ENCODE results near the gene FOXP4. TPM values are rescaled to one million over a fixed set of nuclear protein-coding genes. Genes with fewer than 3 reads are reported as not detected.

The FOXP4 gene
- total and polyA plus RNA-seq, 2 donors (not counting 1 experiment from before 2014, with no cell fraction given): 0.81 to 1.8 TPM

DNA sequence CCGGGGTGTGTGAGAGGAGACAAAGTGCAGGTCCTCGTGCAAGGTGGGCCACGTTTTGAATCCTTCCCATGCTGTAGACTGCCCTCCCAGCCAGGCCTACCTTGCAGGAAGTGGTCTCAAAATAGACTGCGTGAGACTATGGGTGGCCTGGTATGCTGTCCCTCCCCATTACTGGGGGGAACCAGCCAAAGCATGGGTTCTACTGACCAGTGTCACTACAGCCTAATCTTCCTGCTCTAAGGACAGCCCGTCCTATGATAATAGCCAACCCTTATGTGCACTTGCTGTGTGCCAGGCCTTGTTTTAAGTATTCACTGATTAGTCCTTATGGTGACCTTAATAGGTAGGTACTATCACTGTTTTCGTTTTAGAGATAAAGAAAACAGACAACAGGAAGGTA, 38.0 kb downstream of the FOXP4 start:
- Histone ChIP-seq H3K4me1 (ENCODE audit: control insufficient read depth, extremely low read depth, insufficient read depth, low read length) (peaks cover 16% of the 10 kb centered on the region), H3K36me3 (ENCODE audit: control insufficient read depth, insufficient read depth, low read length) (no peaks in the 10 kb centered on the region), H3K27ac (ENCODE audit: insufficient read depth, low read length) (no peak overlapping the region), H3K27me3 (ENCODE audit: control insufficient read depth, insufficient read depth, low read length) (no peaks in the 10 kb centered on the region), H4K20me1 (ENCODE audit: control insufficient read depth, extremely low read depth, insufficient read depth, low read length) (no peaks in the 10 kb centered on the region), H3K4me2 (ENCODE audit: extremely low read depth, insufficient read depth, low read length) (no peak overlapping the region), H3K4me3 (replicated peaks in 1 of 4; ENCODE audit: control extremely low read depth in 1 of 4, insufficient read depth in 1 of 4, low read depth in 3 of 4, low read length in 4 of 4) (no peak overlapping the region), H3K9me3 (ENCODE audit: control insufficient read depth, insufficient read depth, low read depth, low read length) (no peaks in the 10 kb centered on the region), H2AFZ (ENCODE audit: low read length) (no peak overlapping the region), H3K79me2 (ENCODE audit: control insufficient read depth, insufficient read depth, low read length) (no peaks in the 10 kb centered on the region), H3K9ac (ENCODE audit: insufficient read depth, low read length) (no peak overlapping the region)
- DNase-seq (ENCODE audit: low read depth in 2 of 2): no peak
- TF ChIP-seq, protein P1, sequence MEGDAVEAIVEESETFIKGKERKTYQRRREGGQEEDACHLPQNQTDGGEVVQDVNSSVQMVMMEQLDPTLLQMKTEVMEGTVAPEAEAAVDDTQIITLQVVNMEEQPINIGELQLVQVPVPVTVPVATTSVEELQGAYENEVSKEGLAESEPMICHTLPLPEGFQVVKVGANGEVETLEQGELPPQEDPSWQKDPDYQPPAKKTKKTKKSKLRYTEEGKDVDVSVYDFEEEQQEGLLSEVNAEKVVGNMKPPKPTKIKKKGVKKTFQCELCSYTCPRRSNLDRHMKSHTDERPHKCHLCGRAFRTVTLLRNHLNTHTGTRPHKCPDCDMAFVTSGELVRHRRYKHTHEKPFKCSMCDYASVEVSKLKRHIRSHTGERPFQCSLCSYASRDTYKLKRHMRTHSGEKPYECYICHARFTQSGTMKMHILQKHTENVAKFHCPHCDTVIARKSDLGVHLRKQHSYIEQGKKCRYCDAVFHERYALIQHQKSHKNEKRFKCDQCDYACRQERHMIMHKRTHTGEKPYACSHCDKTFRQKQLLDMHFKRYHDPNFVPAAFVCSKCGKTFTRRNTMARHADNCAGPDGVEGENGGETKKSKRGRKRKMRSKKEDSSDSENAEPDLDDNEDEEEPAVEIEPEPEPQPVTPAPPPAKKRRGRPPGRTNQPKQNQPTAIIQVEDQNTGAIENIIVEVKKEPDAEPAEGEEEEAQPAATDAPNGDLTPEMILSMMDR (conservative IDR thresholded peaks at IDR 0.05 in 1 of 2, IDR thresholded peaks at IDR 0.05 in 1 of 2; ENCODE audit: low read depth in 1 of 2, low read length in 2 of 2): no peak
- no peak for TF ChIP-seq EZH2 (IDR thresholded peaks at IDR 0.05; ENCODE audit: low read length, missing control alignments)

DNA sequence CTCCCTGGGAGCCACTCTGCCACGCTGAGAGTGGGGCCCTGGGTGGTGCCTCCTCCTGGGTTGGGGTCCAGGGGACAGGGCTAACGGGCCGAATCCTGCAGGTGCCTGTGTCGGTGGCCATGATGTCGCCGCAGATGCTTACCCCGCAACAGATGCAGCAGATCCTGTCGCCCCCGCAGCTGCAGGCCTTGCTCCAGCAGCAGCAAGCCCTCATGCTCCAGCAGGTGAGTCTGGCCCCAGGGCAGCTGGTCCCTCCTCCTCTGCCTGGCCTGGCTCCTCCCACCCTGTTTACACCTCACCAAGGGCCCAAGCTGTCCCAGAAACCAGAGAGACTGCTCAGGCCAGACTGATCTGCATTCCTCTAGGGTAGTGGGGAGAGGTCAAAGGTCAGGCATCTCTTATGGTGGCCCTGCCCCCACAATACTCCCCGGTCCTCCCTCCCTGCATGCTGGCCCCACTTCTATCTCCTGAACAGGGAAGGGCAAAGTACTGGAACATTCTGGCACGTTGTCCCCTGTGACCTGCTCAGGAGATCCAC, 38.6 kb downstream of the FOXP4 start:
- no peaks in the 10 kb centered on the region for H3K36me3 ChIP-seq (ENCODE audit: control insufficient read depth, insufficient read depth, low read length)
- no peaks in the 10 kb centered on the region for H3K27me3 ChIP-seq (ENCODE audit: control insufficient read depth, insufficient read depth, low read length)
- TF ChIP-seq, protein P1 (conservative IDR thresholded peaks at IDR 0.05 in 1 of 2, IDR thresholded peaks at IDR 0.05 in 1 of 2; ENCODE audit: low read depth in 1 of 2, low read length in 2 of 2): no peak
- no peak for TF ChIP-seq EZH2 (IDR thresholded peaks at IDR 0.05; ENCODE audit: low read length, missing control alignments)

DNA sequence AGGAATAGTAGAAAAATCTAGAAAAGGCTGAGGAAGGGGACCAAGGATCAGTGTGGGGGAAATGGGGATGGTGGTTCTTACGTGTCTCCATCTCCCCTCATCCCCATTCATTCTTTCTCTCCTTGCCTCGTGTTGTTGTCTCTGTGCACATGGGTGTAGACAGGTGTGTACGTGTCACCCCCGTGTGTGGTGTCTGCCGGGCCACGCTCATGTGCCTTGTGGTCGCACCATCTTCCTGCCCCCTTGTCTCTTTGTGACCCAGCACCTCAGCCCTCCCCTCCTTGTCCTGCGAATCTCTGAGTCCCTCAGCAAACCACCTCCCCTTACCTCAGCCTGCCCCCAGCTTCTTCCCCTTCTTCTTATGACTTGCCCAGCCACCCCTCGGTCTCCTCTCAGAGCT, 39.4 kb downstream of the FOXP4 start:
- no peaks in the 10 kb centered on the region for H3K27me3 ChIP-seq (ENCODE audit: control insufficient read depth, insufficient read depth, low read length)
- TF ChIP-seq EZH2 (IDR thresholded peaks at IDR 0.05; ENCODE audit: low read length, missing control alignments): no peak
- TF ChIP-seq, protein P1 (conservative IDR thresholded peaks at IDR 0.05 in 1 of 2, IDR thresholded peaks at IDR 0.05 in 1 of 2; ENCODE audit: low read depth in 1 of 2, low read length in 2 of 2): no peak
- no peak for DNase-seq (ENCODE audit: low read depth in 2 of 2)
- H3K79me2 ChIP-seq (ENCODE audit: control insufficient read depth, insufficient read depth, low read length): no peaks in the 10 kb centered on the region
- no peaks in the 10 kb centered on the region for H3K36me3 ChIP-seq (ENCODE audit: control insufficient read depth, insufficient read depth, low read length)
- no peaks in the 10 kb centered on the region for H3K9me3 ChIP-seq (ENCODE audit: control insufficient read depth, insufficient read depth, low read depth, low read length)
- peaks cover 16% of the 10 kb centered on the region for H3K4me1 ChIP-seq (ENCODE audit: control insufficient read depth, extremely low read depth, insufficient read depth, low read length)
- no peak overlapping the region for H2AFZ ChIP-seq (ENCODE audit: low read length)
- H3K9ac ChIP-seq (ENCODE audit: insufficient read depth, low read length): no peak overlapping the region
- H3K27ac ChIP-seq (ENCODE audit: insufficient read depth, low read length): no peak overlapping the region
- no peaks in the 10 kb centered on the region for H4K20me1 ChIP-seq (ENCODE audit: control insufficient read depth, extremely low read depth, insufficient read depth, low read length)
- H3K4me2 ChIP-seq (ENCODE audit: extremely low read depth, insufficient read depth, low read length): no peak overlapping the region
- H3K4me3 ChIP-seq (replicated peaks in 1 of 4; ENCODE audit: control extremely low read depth in 1 of 4, insufficient read depth in 1 of 4, low read depth in 3 of 4, low read length in 4 of 4): no peak overlapping the region

More for the DNA sequence above, 38.6 kb downstream of the FOXP4 start:
- Histone ChIP-seq H3K9ac (ENCODE audit: insufficient read depth, low read length) (no peak overlapping the region), H4K20me1 (ENCODE audit: control insufficient read depth, extremely low read depth, insufficient read depth, low read length) (no peaks in the 10 kb centered on the region), H3K4me3 (replicated peaks in 1 of 4; ENCODE audit: control extremely low read depth in 1 of 4, insufficient read depth in 1 of 4, low read depth in 3 of 4, low read length in 4 of 4) (no peak overlapping the region), H3K4me1 (ENCODE audit: control insufficient read depth, extremely low read depth, insufficient read depth, low read length) (peaks cover 16% of the 10 kb centered on the region), H2AFZ (ENCODE audit: low read length) (no peak overlapping the region), H3K79me2 (ENCODE audit: control insufficient read depth, insufficient read depth, low read length) (no peaks in the 10 kb centered on the region), H3K27ac (ENCODE audit: insufficient read depth, low read length) (no peak overlapping the region), H3K4me2 (ENCODE audit: extremely low read depth, insufficient read depth, low read length) (no peak overlapping the region), H3K9me3 (ENCODE audit: control insufficient read depth, insufficient read depth, low read depth, low read length) (no peaks in the 10 kb centered on the region)
- no peak for DNase-seq (ENCODE audit: low read depth in 2 of 2)

Data from fibroblast of lung (primary cell).